Measurements from ENCODE around the gene HIGD1B.

HIGD1B gene

GRCh38 chr17:44829523-44830358 lies 17.9 kb upstream of the HIGD1B start, which contains the start of gene GJC1 (continued):
- peak; percentile 54 for TF ChIP-seq ZBTB26 (tag by site-specific recombination; optimal IDR thresholded peaks at IDR 0.05)
- no peak for TF ChIP-seq GFI1B (tag by site-specific recombination; IDR thresholded peaks at IDR 0.05)
- 0 out of 2 replicates have a peak, but pooled peaks have one; percentile 8 for TF ChIP-seq IKZF3 (tag by site-specific recombination; IDR thresholded peaks at IDR 0.05)
- TF ChIP-seq SP2 (tag by site-specific recombination; IDR thresholded peaks at IDR 0.05), result 0 out of 2 replicates have a peak, but pooled peaks have one; percentile 23
- TF ChIP-seq BCL11B (tag by site-specific recombination; IDR thresholded peaks at IDR 0.05; ENCODE audit: low read depth), result no peak
- no peak for TF ChIP-seq ZNF280D (tag by site-specific recombination; IDR thresholded peaks at IDR 0.05)
- peak; percentile 74 for TF ChIP-seq ZNF341 (tag by site-specific recombination; IDR thresholded peaks at IDR 0.05; ENCODE audit: low read depth)
- no peak for TF ChIP-seq ZNF37A (tag by site-specific recombination; IDR thresholded peaks at IDR 0.05)
- no peak for TF ChIP-seq ZNF112 (tag by site-specific recombination; IDR thresholded peaks at IDR 0.05)
- no peak for TF ChIP-seq ZNF768 (tag by site-specific recombination; IDR thresholded peaks at IDR 0.05)
- TF ChIP-seq ZNF184 (tag by site-specific recombination; IDR thresholded peaks at IDR 0.05), result no peak
- no peak for TF ChIP-seq ZNF266 (tag by site-specific recombination; IDR thresholded peaks at IDR 0.05; ENCODE audit: low read depth)
- TF ChIP-seq TCF7L2 (IDR thresholded peaks at IDR 0.05; ENCODE audit: borderline replicate concordance, low read depth, low read length), result no peak
- TF ChIP-seq ZIC2 (tag by site-specific recombination; IDR thresholded peaks at IDR 0.05), result peak; percentile 63
- peak; percentile 89 for TF ChIP-seq ZBTB8A (tag by site-specific recombination; IDR thresholded peaks at IDR 0.05)
- TF ChIP-seq ZNF473 (tag by site-specific recombination; IDR thresholded peaks at IDR 0.05), result no peak
- no peak for TF ChIP-seq ZNF529 (tag by site-specific recombination; IDR thresholded peaks at IDR 0.05; ENCODE audit: insufficient replicate concordance)
- no peak for TF ChIP-seq REPIN1 (tag by site-specific recombination; IDR thresholded peaks at IDR 0.05; ENCODE audit: low read depth)
- TF ChIP-seq KLF1 (tag by site-specific recombination; IDR thresholded peaks at IDR 0.05), result peak; percentile 34; the same call in 1 of the 2 replicates
- no peak for TF ChIP-seq ZNF76 (tag by site-specific recombination; IDR thresholded peaks at IDR 0.05; ENCODE audit: borderline replicate concordance, low read depth)
- no peak for TF ChIP-seq ZNF146 (tag by site-specific recombination; IDR thresholded peaks at IDR 0.05)

GRCh38 chr17:44830359-44831288 lies 17.1 kb upstream of the HIGD1B start:
- ChIA-PET CTCF (interaction anchor here (0.6 to 3.2 kb wide), 9 partner anchors 8 to 156 kb away, joined by 3 to 40 read pairs (median 5); no protein-coding TSS in a partner anchor), POLR2A (interaction anchor here (0.9 to 1.2 kb wide), 3 partner anchors 36 to 318 kb away, joined by 3 to 9 read pairs (median 5); partner anchors contain the start of gene HEXIM1)
- no peaks in the 10 kb centered on the region; a peak in 1 of 3 replicates for H3K36me3 ChIP-seq (ENCODE audit: control insufficient read depth in 2 of 2, insufficient read depth in 1 of 2, low read length in 2 of 2)
- H3K4me3 ChIP-seq (ENCODE audit: low read depth, low read length), result peak overlapping the region; percentile 78
- no peaks in the 10 kb centered on the region for H3K9me3 ChIP-seq (ENCODE audit: control insufficient read depth, insufficient read depth, low read depth, low read length)
- H3K4me1 ChIP-seq (ENCODE audit: control insufficient read depth, insufficient read depth, low read length), result peaks cover 14% of the 10 kb centered on the region
- peak overlapping the region; percentile 93 for H3K27ac ChIP-seq (ENCODE audit: extremely low read depth, low read depth, low read length)
- TF ChIP-seq ZNF10 (tag by site-specific recombination; IDR thresholded peaks at IDR 0.05) (no peak), AEBP2 (tag by site-specific recombination; IDR thresholded peaks at IDR 0.05; ENCODE audit: borderline replicate concordance) (no peak), ZNF658 (tag by site-specific recombination; IDR thresholded peaks at IDR 0.05) (no peak), GLIS1 (tag by site-specific recombination; IDR thresholded peaks at IDR 0.05) (peak; percentile 35; the same call in 1 of the 2 replicates), KLF10 (tag by site-specific recombination; IDR thresholded peaks at IDR 0.05) (0 out of 2 replicates have a peak, but pooled peaks have one; percentile 44), SALL2 (tag by site-specific recombination; IDR thresholded peaks at IDR 0.05; ENCODE audit: borderline replicate concordance) (no peak), ELK4 (IDR thresholded peaks at IDR 0.05; ENCODE audit: borderline replicate concordance, low read depth, low read length) (no peak)
